Measurements from ENCODE around the gene AGO1. TPM values are rescaled to one million over a fixed set of nuclear protein-coding genes. Genes with fewer than 3 reads are reported as not detected.

Gene AGO1
- total RNA-seq (2014; rRNA removed; shearing (Covaris generic)): 10.1 and 13.4 TPM in 2 replicates
- polyA plus RNA-seq (2015; cell fraction: cytosol; rRNA removed): 15.7 and 22.6 TPM in 2 replicates
- 10.8 and 15.5 TPM in 2 replicates for polyA plus RNA-seq (2015; cell fraction: nucleus; rRNA removed)

DNA sequence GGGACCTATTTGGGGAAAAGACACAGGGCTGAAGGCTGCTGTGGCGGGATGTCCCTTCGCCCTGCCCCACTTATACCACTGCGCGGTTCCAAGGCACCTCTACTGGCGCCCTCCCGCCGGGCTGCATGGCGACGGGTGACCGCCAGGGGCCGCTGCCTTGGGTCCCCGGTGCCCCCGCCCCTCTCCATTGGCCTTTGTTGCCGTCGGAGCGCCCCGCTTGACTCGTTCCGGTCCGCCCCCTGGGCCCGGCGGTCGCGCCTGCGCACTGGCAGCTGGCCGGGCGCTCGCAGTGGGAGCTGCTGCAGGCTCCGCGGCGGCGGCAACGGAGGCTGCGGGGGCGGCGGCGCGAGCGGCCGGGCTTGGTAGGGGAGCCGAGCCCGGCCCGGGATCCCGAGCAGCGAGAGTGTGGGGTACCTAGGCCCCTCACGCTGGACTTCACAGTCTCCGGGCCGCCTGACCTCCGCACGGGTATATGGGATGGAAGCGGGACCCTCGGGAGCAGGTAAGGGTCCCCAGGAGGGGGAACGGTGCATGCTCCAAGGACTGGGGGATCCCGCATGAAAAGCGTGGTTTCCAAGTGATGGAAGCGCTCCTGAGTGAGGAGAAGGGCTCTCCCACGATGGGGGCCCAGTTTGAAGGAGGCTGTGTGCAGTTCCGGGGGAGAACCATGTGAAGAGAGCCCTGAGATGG is at the start of gene AGO1:
TSS of gene AGO1 (plus strand) at position 265 of the 690 bp plus-strand sequence. CDS start at position 478, 213 bp downstream.
- peak; percentile 92 for DNase-seq (ENCODE audit: low read depth, low spot score)
- in situ Hi-C loops (cut with HindIII; ENCODE audit: low pct_unique_long_range_greater_than_20kb, low sequenced_read_pairs): no loop called here

DNA sequence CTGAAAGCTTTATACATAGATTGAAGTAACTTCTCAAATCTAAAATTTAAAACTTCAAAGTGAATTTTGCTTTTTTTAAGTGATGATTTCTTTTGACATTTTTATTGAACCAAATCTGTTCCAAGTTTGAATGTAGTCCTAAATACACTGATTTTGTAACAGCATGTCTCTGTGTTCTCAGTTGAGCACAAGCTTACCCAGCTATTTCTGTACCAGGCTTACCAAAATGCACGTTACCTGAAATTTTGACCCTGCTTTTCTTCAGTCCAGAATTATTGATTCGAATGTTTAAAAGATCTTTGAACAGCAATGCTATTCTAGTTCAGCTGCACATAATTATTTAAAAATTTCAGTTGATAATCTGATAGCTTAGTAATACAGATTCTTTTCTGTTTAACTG is 49.6 kb upstream of the AGO1 start:
- DNase-seq (ENCODE audit: low read depth, low spot score): no peak
- in situ Hi-C loops (cut with HindIII; ENCODE audit: low pct_unique_long_range_greater_than_20kb, low sequenced_read_pairs): no loop called here

DNA sequence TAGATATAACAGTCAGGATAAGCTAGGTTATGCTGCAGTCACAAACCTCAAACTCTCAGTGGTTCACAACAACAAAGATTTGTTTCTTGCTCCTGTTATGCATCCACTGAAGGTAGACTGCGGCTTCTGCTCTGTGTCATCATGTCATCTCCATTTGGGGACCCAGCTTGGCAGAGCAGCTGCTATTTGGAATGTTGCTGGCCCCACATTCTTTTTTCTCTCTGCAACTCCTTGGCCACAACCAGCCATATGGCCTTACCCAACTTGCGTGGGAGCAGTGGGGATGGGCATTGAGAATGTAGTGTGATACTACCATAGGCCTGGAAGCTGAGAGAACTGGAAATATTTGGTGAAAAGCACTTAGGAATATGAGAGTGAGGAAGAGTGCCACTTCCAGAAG is 48.8 kb upstream of the AGO1 start:
- in situ Hi-C loops (cut with HindIII; ENCODE audit: low pct_unique_long_range_greater_than_20kb, low sequenced_read_pairs): no loop called here
- no peak for DNase-seq (ENCODE audit: low read depth, low spot score)

GRCh38 chr1:35835398-35835797 is 47.6 kb upstream of the AGO1 start:
- DNase-seq (ENCODE audit: low read depth, low spot score): peak; percentile 43
- in situ Hi-C loops (cut with HindIII; ENCODE audit: low pct_unique_long_range_greater_than_20kb, low sequenced_read_pairs): no loop called here

- no peak for DNase-seq (ENCODE audit: low read depth, low spot score)
- in situ Hi-C loops (cut with HindIII; ENCODE audit: low pct_unique_long_range_greater_than_20kb, low sequenced_read_pairs): no loop called here
Observed at GRCh38 chr1:35836734-35837133, 46.3 kb upstream of the AGO1 start.

- DNase-seq (ENCODE audit: low read depth, low spot score): no peak
- in situ Hi-C loops (cut with HindIII; ENCODE audit: low pct_unique_long_range_greater_than_20kb, low sequenced_read_pairs): no loop called here
Observed at GRCh38 chr1:35838693-35839245, 44.2 kb upstream of the AGO1 start.

GRCh38 chr1:35844826-35845225 is 38.2 kb upstream of the AGO1 start:
- peak; percentile 93 for DNase-seq (ENCODE audit: low read depth, low spot score)
- in situ Hi-C loops (cut with HindIII; ENCODE audit: low pct_unique_long_range_greater_than_20kb, low sequenced_read_pairs): no loop called here

DNA sequence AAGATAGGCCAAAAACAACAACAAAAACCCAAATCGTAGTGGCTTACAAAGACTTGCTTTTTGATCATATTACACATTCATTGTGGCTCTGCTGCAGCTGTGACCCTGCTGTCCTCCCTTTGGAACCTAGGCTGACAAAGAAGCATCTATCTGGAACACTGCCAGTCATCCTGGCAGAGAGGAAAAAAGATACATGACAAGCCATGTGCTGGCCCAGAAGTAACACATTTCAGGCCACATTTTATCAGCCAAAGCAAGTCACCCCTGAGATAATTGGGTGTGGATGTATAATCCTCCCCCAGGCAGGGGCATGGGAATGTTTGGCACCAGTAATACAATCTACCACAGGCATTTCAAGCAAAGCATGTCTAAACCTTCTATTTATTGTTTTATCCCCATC is 37.2 kb upstream of the AGO1 start:
- in situ Hi-C loops (cut with HindIII; ENCODE audit: low pct_unique_long_range_greater_than_20kb, low sequenced_read_pairs): no loop called here
- peak; percentile 2 for DNase-seq (ENCODE audit: low read depth, low spot score)

DNA sequence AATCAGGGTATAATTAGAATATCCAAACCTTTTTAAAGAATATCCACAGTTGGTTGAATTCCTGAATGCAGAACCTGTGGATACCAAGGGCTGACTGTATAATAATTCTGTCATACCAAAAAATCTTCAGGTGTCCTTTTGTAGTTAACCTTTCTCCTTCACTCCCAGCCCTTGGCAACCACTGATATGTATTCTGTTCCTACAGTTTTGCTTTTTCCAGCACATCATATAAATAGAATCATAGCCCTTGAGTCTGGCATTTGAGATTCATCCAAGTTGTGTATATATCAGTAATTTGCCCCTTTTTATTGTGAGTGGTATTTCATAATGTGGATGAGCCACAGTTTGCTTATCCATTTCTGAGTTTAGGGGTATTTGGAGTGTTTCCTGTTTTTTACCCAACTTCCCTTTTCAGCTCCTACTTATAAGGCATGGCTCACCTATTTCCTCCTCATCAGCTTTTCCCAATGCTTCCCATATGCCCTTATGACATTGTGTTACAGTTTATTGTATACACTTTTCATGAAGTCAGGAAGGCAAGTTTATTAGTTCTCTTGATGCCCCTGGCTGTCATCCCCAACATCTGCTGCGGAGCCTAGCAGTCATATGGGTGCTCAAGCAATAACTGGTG is 35.0 kb upstream of the AGO1 start:
- no peak for DNase-seq (ENCODE audit: low read depth, low spot score)
- in situ Hi-C loops (cut with HindIII; ENCODE audit: low pct_unique_long_range_greater_than_20kb, low sequenced_read_pairs): no loop called here

DNA sequence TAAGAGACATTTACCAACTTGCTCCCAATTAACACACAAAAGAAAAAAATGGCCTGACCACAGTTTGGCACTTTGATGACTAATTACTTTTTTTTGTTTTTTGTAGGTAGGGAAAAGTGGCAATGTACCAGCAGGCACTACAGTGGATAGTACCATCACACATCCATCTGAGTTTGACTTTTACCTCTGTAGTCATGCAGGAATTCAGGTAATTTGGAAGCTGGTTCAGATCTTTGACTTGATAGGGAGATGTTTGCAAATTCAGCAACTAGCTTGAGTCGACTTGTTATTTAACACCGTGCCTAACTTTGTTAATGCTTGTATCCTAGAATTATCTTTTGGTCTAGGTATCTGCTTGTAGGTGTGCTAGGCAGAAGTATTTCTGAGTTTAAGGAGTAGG is 33.0 kb upstream of the AGO1 start:
- in situ Hi-C loops (cut with HindIII; ENCODE audit: low pct_unique_long_range_greater_than_20kb, low sequenced_read_pairs): no loop called here
- DNase-seq (ENCODE audit: low read depth, low spot score): no peak

DNA sequence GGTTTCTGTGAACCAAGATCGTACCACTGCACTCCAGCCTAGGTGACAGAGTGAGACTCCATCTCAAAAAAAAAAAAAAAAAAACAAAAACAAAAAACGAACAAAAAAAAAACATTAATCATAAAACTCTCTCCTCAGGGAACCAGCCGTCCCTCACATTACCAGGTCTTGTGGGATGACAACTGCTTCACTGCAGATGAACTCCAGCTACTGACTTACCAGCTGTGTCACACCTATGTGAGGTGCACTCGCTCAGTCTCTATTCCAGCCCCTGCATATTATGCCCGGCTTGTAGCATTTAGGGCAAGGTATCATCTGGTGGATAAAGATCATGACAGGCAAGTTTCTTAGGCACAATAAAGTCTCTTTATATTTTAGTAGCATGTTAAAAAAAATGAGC is 32.3 kb upstream of the AGO1 start:
- in situ Hi-C loops (cut with HindIII; ENCODE audit: low pct_unique_long_range_greater_than_20kb, low sequenced_read_pairs): no loop called here
- no peak for DNase-seq (ENCODE audit: low read depth, low spot score)

- DNase-seq (ENCODE audit: low read depth, low spot score): no peak
- in situ Hi-C loops (cut with HindIII; ENCODE audit: low pct_unique_long_range_greater_than_20kb, low sequenced_read_pairs): no loop called here
Observed at GRCh38 chr1:35851132-35851869, 31.7 kb upstream of the AGO1 start.

DNA sequence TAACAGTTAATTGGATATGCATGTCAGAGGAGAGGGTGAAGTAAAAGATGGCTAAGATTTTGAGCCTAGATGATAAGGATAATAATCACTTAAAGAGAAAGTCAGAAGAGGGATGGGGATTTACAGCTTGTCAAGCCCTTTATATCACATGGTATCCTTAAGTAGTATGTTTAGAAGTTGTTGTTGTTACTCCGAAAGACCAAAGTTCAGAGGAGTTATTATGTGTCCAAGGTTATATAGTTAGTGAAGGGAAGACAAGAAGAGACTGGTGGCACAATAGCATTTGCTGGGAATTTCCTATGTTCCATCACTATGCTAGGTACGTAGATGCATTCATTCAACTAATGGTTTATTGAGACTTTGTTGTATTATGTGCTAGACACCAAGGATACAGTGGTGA is 30.8 kb upstream of the AGO1 start:
- in situ Hi-C loops (cut with HindIII; ENCODE audit: low pct_unique_long_range_greater_than_20kb, low sequenced_read_pairs): no loop called here
- DNase-seq (ENCODE audit: low read depth, low spot score): no peak

DNA sequence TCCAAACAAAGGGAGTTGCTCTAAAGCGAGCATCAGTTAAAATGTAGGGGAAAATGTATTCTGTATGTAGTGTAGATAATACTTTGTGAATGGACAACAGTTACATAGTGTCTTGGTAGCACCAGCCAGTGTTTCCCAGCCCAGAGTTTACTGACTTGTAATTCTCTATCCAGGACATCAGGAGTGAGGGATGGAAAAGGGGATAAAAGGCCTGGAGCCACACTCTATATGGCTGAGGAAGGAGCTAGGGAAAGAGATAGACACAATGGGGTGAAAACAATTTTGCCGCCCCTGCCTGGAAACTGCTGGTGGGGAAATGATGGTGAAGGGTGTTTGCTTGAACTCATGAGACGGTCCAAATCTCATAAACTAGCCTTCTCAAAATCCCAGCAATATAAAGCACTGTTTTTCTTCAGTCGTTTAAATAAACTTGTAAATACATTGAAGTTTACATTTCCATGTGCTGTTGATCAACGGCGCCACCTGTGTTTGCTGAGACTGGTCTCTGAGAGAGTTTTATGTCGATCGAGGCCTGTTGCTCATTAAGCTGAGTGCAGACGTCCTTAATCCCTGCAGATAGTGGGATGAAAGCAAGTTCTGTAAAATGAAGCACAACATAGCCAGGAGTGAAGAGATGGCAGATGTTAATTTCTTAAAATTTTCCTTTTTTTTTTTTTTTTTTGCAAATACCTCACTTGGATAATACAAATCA is 27.9 kb upstream of the AGO1 start:
- in situ Hi-C loops (cut with HindIII; ENCODE audit: low pct_unique_long_range_greater_than_20kb, low sequenced_read_pairs): no loop called here
- DNase-seq (ENCODE audit: low read depth, low spot score): no peak

DNA sequence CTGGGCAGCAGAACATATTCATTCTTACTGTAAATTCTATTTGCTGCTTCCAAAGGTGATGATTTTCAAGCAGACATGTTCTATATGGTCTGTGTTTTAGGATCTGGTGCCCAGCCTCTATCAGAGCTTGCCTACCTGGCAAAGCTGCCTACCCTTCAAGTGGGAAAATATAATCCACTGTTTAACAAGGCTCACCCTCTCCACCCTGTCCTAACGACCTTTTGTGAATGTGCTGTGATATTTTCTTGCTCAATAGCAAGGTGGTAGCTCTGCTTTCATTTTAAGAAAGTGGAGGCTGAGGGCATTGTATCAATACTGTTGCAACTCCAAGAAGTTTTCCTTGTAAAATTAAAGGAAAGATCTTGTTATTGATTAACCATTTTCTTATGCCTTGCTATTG is 26.0 kb upstream of the AGO1 start:
- no peak for DNase-seq (ENCODE audit: low read depth, low spot score)
- in situ Hi-C loops (cut with HindIII; ENCODE audit: low pct_unique_long_range_greater_than_20kb, low sequenced_read_pairs): no loop called here

DNA sequence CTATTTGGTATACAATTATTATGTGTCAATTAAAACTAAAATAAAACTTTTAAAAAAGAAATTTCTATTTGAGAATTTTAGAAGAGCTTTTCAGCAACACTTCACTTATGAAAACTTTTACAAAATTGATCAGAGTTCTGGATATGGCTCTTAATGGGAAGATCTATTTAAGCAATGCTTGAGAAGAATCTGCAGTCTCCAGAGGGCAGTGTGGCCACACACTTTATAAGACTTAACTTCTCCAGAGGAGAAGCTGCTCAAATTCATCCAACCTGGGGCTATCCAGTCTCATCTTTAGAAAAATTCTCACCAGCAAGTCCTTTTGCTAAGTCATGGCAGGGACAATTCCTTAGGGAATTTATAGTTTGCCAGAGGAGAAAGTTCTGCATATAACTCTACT is 25.2 kb upstream of the AGO1 start:
- in situ Hi-C loops (cut with HindIII; ENCODE audit: low pct_unique_long_range_greater_than_20kb, low sequenced_read_pairs): no loop called here
- DNase-seq (ENCODE audit: low read depth, low spot score): peak; percentile 48

- no peak for DNase-seq (ENCODE audit: low read depth, low spot score)
- in situ Hi-C loops (cut with HindIII; ENCODE audit: low pct_unique_long_range_greater_than_20kb, low sequenced_read_pairs): no loop called here
Observed at GRCh38 chr1:35860696-35861095, 22.3 kb upstream of the AGO1 start.

- DNase-seq (ENCODE audit: low read depth, low spot score): no peak
- in situ Hi-C loops (cut with HindIII; ENCODE audit: low pct_unique_long_range_greater_than_20kb, low sequenced_read_pairs): no loop called here
Observed at GRCh38 chr1:35863136-35863535, 19.9 kb upstream of the AGO1 start.
